Small intestine (tissue), 7 donors: ENCODE data around the gene TMEM213. TPM values are rescaled to one million over a fixed set of nuclear protein-coding genes. Genes with fewer than 3 reads are reported as not detected.
A peak's percentile ranks its signal among the peaks of the same experiment; 100 is the strongest.

Experiments used
- DNase-seq, 2 donors: peaks; one replicate each; pipeline versions ENCODE4 v3.0.0 to v3.0.0-alpha.2; 2013
- FAIRE-seq: peaks from 2 replicates; lab custom pipeline; 2012; peaks lifted over from hg19 to GRCh38; lab: Jason Lieb, UNC
- H3K27ac ChIP-seq, 3 donors: one replicate each; pipeline ENCODE4 v1.5.1; 2013; ENCODE audit warnings: low read length in 2 of 3, mild to moderate bottlenecking in 2 of 3, control low read depth in 1 of 3, inconsistent platforms in 1 of 3, low read depth in 1 of 3, moderate library complexity in 1 of 3
- H3K27me3 ChIP-seq, 3 donors: one replicate each; pipeline ENCODE4 v1.6.1; 2013; ENCODE audit warnings: low read length in 3 of 3, inconsistent platforms in 1 of 3; ENCODE audit not compliant: control insufficient read depth in 3 of 3, insufficient read depth in 3 of 3
- H3K36me3 ChIP-seq, 3 donors: one replicate each; pipeline ENCODE4 v1.6.1; 2013; ENCODE audit warnings: low read length in 3 of 3, inconsistent platforms in 1 of 3, low read depth in 1 of 3, mild to moderate bottlenecking in 1 of 3, moderate library complexity in 1 of 3; ENCODE audit not compliant: control insufficient read depth in 3 of 3, insufficient read depth in 2 of 3
- H3K4me1 ChIP-seq, 3 donors: one replicate each; pipeline ENCODE4 v1.6.1; 2013; ENCODE audit warnings: low read length in 2 of 3, inconsistent platforms in 1 of 3, low read depth in 1 of 3, mild to moderate bottlenecking in 1 of 3, moderate library complexity in 1 of 3; ENCODE audit not compliant: control insufficient read depth in 3 of 3, insufficient read depth in 2 of 3
- H3K4me3 ChIP-seq, 3 donors: one replicate each; pipeline ENCODE4 v1.5.1; 2013; ENCODE audit warnings: low read length in 3 of 3, control low read depth in 1 of 3, inconsistent platforms in 1 of 3, low read depth in 1 of 3, mild to moderate bottlenecking in 1 of 3, moderate library complexity in 1 of 3
- H3K9me3 ChIP-seq, 2 donors: one replicate each; pipeline ENCODE4 v1.6.1; 2013; ENCODE audit warnings: low read depth in 1 of 2, low read length in 1 of 2; ENCODE audit not compliant: control insufficient read depth in 2 of 2, insufficient read depth in 1 of 2
- WGBS, 3 donors: extraction: QIAGEN DNeasy Blood & Tissue Kit; methylation state at CpG; one replicate each; pipeline ENCODE4 v1.1.7; 2013; 5-methylcytosine and 5-hydroxymethylcytosine counted together
- polyA plus RNA-seq, 4 donors: library from polyadenylated mRNA; stranded (reverse) in 3 of 4; unstranded in 1 of 4; fragments of 200-250 nt in 3 of 4; fragments of 120-200 nt in 1 of 4; gene quantifications; one replicate each; pipeline versions ENCODE4 v1.2.1 to v1.2.3, GENCODE V29; 2013
- donor health status: healthy with polysubstance abuse.
- donor health status: control.
- donor health status: control.
- donor health status: Bipolar disorder and iron deficiency.
- donor health status: healthy.

Gene TMEM213
- polyA plus RNA-seq, 4 donors: 0.01 to 0.07 TPM; not detected in 2

GRCh38 chr7:138853448-138853847 lies 55.7 kb downstream of the TMEM213 start:
- Histone ChIP-seq H3K27ac (no peak overlapping the region), H3K36me3 (peaks cover 0 to 3% (median 0%) of the 10 kb centered on the region in 3 donors), H3K27me3 (no peaks in the 10 kb centered on the region), H3K9me3 (peaks cover 0 to 6% of the 10 kb centered on the region in 2 donors), H3K4me3 (no peak overlapping the region), H3K4me1 (no peaks in the 10 kb centered on the region)
- WGBS, 3 donors: 84 to 89% (median 84%) methylated on average over 3 of the region's 3 CpGs
- FAIRE-seq: no peak
- no peak for DNase-seq

GRCh38 chr7:138854115-138854645 lies 56.4 kb downstream of the TMEM213 start:
- Histone ChIP-seq H3K27ac (no peak overlapping the region), H3K27me3 (no peaks in the 10 kb centered on the region), H3K36me3 (peaks cover 0 to 3% (median 0%) of the 10 kb centered on the region in 3 donors), H3K9me3 (peaks cover 0 to 8% of the 10 kb centered on the region in 2 donors), H3K4me3 (no peak overlapping the region), H3K4me1 (no peaks in the 10 kb centered on the region)
- FAIRE-seq: no peak
- DNase-seq: no peak
- WGBS, 3 donors: 86 to 92% (median 92%) methylated on average over 5 of the region's 5 CpGs

GRCh38 chr7:138857728-138858127 lies 59.9 kb downstream of the TMEM213 start:
- peaks cover 0 to 4% (median 0%) of the 10 kb centered on the region in 3 donors for H3K36me3 ChIP-seq
- no peak for FAIRE-seq
- no peak overlapping the region for H3K27ac ChIP-seq
- no peaks in the 10 kb centered on the region for H3K27me3 ChIP-seq
- no peak for DNase-seq
- no peak overlapping the region for H3K4me3 ChIP-seq
- H3K4me1 ChIP-seq: no peaks in the 10 kb centered on the region
- peaks cover 0 to 8% of the 10 kb centered on the region in 2 donors for H3K9me3 ChIP-seq

- Histone ChIP-seq H3K27me3 (no peaks in the 10 kb centered on the region), H3K4me3 (no peak overlapping the region), H3K36me3 (peaks cover 0 to 12% (median 0%) of the 10 kb centered on the region in 3 donors), H3K9me3 (peaks cover 0 to 8% of the 10 kb centered on the region in 2 donors), H3K27ac (no peak overlapping the region), H3K4me1 (no peaks in the 10 kb centered on the region)
- no peak for DNase-seq
- WGBS, 3 donors: 92 to 95% (median 94%) methylated on average over 16 of the region's 16 CpGs
- no peak for FAIRE-seq
Observed at GRCh38 chr7:138861051-138861450, 63.3 kb downstream of the TMEM213 start.

- Histone ChIP-seq H3K27ac (no peak overlapping the region), H3K36me3 (peaks cover 0 to 25% (median 0%) of the 10 kb centered on the region in 3 donors), H3K9me3 (no peaks in the 10 kb centered on the region), H3K4me1 (no peaks in the 10 kb centered on the region), H3K27me3 (no peaks in the 10 kb centered on the region), H3K4me3 (no peak overlapping the region)
- DNase-seq (no peak), FAIRE-seq (no peak)
- 94 to 96% (median 96%) methylated on average over 9 of the region's 9 CpGs for WGBS, 3 donors
Observed at GRCh38 chr7:138863931-138864330, 66.1 kb downstream of the TMEM213 start.

GRCh38 chr7:138864667-138865066 lies 66.9 kb downstream of the TMEM213 start:
- DNase-seq (peak in 1 of 2 donors; percentile 10), FAIRE-seq (no peak)
- no peaks in the 10 kb centered on the region for H3K4me1 ChIP-seq
- no peaks in the 10 kb centered on the region for H3K27me3 ChIP-seq
- H3K4me3 ChIP-seq: no peak overlapping the region
- no peaks in the 10 kb centered on the region for H3K9me3 ChIP-seq
- H3K36me3 ChIP-seq: peaks cover 0 to 32% (median 3%) of the 10 kb centered on the region in 3 donors
- no peak overlapping the region for H3K27ac ChIP-seq
- 82 to 89% (median 86%) methylated on average over 3 of the region's 3 CpGs for WGBS, 3 donors

- Histone ChIP-seq H3K9me3 (no peaks in the 10 kb centered on the region), H3K4me3 (no peak overlapping the region), H3K4me1 (no peaks in the 10 kb centered on the region), H3K27me3 (no peaks in the 10 kb centered on the region), H3K36me3 (peaks cover 0 to 43% (median 3%) of the 10 kb centered on the region in 3 donors), H3K27ac (no peak overlapping the region)
- DNase-seq: no peak
- no peak for FAIRE-seq
- 75 to 81% (median 81%) methylated on average over 4 of the region's 4 CpGs for WGBS, 3 donors
Observed at GRCh38 chr7:138865843-138866242, 68.0 kb downstream of the TMEM213 start.

- Histone ChIP-seq H3K27ac (no peak overlapping the region), H3K9me3 (no peaks in the 10 kb centered on the region), H3K27me3 (no peaks in the 10 kb centered on the region), H3K4me3 (no peak overlapping the region), H3K4me1 (no peaks in the 10 kb centered on the region), H3K36me3 (peaks cover 0 to 42% (median 6%) of the 10 kb centered on the region in 3 donors)
- WGBS, 3 donors: 95 to 96% (median 96%) methylated on average over 9 of the region's 9 CpGs
- DNase-seq (no peak), FAIRE-seq (no peak)
Observed at GRCh38 chr7:138866353-138866752, 68.6 kb downstream of the TMEM213 start.

GRCh38 chr7:138867744-138868143 lies 70.0 kb downstream of the TMEM213 start:
- H3K36me3 ChIP-seq: peaks cover 0 to 42% (median 6%) of the 10 kb centered on the region in 3 donors
- H3K27me3 ChIP-seq: no peaks in the 10 kb centered on the region
- no peaks in the 10 kb centered on the region for H3K4me1 ChIP-seq
- no peak overlapping the region for H3K27ac ChIP-seq
- DNase-seq (no peak), FAIRE-seq (no peak)
- whole genome bisulfite sequencing, 3 donors: 94 to 96% (median 94%) methylated on average over 17 to 19 of the region's 19 CpGs
- H3K9me3 ChIP-seq: peaks cover 0 to 2% of the 10 kb centered on the region in 2 donors
- no peak overlapping the region for H3K4me3 ChIP-seq
